ENCODE results near the gene C1orf115. TPM values are rescaled to one million over a fixed set of nuclear protein-coding genes. Genes with fewer than 3 reads are reported as not detected.
A peak's percentile ranks its signal among the peaks of the same experiment; 100 is the strongest.
"Not testable (repeated sequence)": the region's sequence is repeated elsewhere in the genome, so short reads cannot be mapped to it uniquely, and the experiment has no call there.

Gene C1orf115, protein sequence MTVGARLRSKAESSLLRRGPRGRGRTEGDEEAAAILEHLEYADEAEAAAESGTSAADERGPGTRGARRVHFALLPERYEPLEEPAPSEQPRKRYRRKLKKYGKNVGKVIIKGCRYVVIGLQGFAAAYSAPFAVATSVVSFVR
- 1 to 10 TPM; 6.9 to 7.4 TPM for total RNA-seq
- long read RNA-seq, donor 1, transcript C1orf115-201 (2 exons, 3,413 nt): major isoform, 7 of 8 reads
- long read RNA-seq, donor 1, partial matches to known transcripts: 0 of 8 reads
- long read RNA-seq, donor 1, other reads (novel, unspliced or antisense): 1 of 8 reads
- long read RNA-seq, donor 2, partial matches to known transcripts: 5 of 5 reads
- long read RNA-seq, donor 2, other reads (novel, unspliced or antisense): 0 of 5 reads

DNA sequence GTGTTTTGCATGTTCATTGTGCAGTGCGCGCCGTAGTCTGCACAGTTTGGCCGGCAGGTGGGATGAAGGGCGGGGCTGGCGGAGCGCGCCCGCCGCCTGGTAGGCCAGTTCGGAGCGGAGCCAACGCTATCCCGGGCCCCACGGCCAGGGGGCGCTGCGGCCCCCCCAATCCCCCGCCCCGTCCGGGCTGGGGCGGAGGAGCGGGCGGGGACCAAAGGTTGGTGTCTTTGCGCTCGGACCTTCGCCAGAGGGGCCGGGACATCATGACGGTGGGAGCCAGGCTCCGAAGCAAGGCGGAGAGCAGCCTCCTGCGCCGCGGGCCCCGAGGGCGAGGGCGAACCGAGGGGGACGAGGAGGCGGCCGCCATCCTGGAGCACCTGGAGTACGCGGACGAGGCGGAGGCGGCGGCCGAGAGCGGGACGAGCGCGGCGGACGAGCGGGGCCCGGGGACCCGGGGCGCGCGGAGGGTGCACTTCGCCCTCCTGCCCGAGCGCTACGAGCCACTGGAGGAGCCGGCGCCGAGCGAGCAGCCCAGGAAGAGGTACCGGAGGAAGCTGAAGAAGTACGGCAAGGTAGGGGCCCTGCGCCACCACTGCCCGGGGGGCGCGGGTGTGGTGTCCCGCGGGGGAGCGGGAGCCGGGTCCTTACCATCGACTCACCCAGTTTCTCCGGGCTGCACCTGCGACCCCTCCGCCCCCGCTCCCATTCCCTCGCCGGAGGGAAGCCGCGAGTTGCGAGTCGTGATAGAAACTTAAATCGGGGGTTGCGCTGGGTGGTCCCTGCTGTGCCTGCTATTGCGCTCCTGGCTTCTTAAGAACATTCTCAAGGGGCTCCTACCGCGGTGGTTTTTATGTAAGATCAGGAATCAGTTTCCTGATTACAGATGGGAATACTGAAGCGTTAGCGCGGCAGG lies at the start of gene C1orf115:
TSS of gene C1orf115 (plus strand) at position 224 of the 913 bp plus-strand sequence. CDS start at position 264, 40 bp downstream.
- DNase-seq (ENCODE audit: low spot score): peak; percentile 89
- intact Hi-C loops (cut with DNase I): no loop called here

DNA sequence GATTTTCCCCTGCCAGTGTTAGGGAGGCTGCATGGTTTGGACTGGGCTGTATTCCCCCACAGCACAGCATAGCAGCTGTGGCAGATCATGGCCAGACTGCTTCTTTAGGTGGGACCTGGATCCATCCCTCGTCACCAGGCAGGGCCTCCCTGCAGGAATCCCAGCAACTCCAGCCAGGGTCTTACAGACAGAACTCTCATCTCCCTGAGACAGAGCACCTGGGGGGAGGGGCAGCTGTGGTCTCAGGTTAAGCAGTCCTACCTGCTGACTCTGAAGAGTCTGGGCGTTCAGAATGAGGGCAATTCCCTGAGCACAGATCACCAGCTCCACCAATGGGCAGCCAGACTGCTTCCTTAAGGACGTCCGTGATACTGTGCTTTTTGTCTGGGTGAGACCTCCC lies 47.9 kb upstream of the C1orf115 start:
- DNase-seq (ENCODE audit: low spot score): no peak
- intact Hi-C loops (cut with DNase I): no loop called here

DNA sequence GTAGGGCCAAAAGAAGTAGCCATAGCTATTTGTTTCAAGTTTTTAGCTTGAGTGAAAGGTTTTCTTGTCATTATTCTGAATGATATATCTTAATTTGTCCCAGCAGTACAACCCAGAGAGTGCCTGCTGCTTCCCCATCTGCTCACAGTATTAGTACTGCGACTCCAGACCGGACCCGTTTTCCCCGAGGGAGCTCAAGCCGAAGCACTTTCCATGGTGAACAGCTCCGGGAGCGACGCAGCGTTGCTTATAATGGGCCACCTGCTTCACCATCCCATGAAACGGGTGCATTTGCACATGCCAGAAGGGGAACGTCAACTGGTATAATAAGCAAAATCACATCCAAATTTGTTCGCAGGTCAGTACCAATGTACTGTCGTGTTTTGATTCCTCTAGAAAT lies 37.2 kb upstream of the C1orf115 start:
- DNase-seq (ENCODE audit: low spot score): no peak
- intact Hi-C loops (cut with DNase I): no loop called here

DNA sequence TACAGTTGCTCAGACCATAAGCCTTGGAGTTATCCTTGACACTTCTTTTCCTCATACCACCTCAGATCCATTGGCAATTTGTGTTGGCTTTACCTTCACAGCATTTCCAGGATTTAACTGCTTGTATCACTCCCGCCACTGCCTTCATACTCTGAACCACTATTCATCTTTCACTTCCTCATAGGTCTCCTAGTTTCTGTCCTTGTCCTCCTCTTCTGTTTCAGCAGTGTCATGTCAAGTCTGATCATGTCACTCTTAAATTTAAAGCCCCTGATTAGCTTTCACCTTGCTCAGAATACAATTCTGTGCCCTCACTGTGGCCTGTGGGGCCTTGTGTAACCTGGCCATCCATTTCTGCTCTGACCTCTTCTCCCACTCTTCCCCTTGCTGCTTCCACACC lies 34.7 kb upstream of the C1orf115 start:
- intact Hi-C loops (cut with DNase I): no loop called here
- no peak for DNase-seq (ENCODE audit: low spot score)

DNA sequence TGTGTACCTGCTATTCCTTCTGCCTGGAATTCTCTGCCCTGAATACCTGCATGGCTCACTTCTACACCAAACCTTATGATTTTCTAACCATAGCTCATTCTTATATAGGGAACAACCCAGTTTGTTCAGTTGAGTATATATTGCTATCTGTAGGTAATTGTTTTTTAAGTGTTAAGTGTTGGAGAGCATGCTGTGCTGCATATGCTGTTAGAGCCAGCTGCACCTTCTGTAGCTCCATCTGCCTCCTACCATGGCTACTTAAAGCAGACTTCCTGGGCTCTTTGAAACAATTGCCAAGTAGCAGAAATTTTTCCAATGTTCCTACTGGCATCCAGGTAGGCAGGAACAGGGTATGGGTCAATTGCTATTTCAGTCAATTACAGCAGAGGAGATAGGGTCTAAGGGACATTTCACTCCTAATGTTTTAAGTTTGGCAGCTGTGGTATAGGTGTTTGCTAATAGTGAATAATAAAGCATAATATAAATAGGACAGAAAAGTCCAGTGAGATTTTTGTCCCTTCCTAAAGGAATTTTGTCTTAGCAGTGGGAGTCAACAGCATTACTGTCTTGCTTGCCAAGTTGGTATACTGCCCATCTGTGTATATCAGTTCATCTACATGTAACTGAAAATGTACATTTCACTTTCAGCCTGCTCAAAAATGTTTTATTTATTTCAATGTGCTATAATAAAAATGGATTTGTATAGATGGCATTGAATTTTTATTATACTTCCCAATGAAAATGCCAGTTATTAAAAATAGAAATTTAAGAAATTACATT lies 34.0 kb upstream of the C1orf115 start:
- intact Hi-C loops (cut with DNase I): no loop called here
- no peak for DNase-seq (ENCODE audit: low spot score)

DNA sequence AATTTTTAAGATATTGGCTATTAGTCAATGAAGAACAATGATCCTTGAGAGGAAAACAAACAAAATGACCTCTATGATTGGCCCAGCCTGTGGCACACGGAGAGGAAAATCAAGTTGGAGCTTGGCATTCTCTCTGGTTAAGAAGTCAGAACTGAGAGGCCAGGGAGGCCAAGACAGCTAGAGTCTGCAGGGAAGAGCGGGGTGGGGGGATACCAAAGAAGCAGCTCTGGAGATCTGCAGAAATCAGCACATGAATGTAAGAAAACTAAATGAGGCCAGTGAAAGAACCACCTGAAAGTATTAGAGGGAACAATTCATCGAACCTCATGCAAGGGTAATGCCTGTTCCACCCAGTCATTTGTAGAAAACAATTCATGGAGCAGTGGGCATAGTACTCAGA lies 23.8 kb upstream of the C1orf115 start:
- intact Hi-C loops (cut with DNase I): no loop called here
- no peak for DNase-seq (ENCODE audit: low spot score)

DNA sequence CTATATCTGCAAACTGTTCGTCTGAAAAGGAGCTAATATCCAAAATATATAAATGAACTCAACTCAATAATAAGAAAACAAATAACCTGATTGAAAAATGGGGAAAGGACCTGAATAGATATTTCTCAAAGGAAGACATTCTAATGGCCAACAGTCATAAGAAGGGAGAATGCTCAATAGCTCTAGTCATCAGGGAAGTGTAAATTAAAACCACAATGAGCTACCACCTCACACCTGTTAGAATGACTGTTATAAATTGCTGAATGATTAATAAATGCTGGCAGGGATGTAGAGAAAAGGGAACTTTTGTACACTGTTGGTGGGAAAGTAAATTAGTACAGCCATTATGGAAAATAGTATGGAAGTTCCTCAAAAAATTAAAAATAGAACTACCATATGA lies 21.2 kb upstream of the C1orf115 start:
- no peak for DNase-seq (ENCODE audit: low spot score)
- intact Hi-C loops (cut with DNase I): no loop called here

DNA sequence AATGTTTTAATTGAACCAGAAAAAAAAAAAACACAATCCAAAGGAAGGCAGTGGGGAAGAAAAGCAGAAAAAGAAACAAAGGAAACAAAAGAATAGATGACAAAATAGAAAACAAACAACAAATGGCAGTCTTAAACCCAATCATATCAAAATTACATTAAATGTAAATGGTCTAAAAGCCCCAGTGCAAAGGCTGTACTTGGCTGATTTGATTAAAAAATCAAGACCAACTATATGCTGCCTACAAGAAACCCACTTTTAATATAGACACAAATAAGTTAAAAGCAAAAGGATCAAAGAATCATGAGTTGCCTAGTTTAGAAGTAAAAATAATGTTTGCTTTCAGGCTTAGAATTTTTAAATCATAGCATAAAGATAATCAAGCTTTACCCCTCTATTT lies 19.8 kb upstream of the C1orf115 start:
- no peak for DNase-seq (ENCODE audit: low spot score)
- intact Hi-C loops (cut with DNase I): no loop called here

DNA sequence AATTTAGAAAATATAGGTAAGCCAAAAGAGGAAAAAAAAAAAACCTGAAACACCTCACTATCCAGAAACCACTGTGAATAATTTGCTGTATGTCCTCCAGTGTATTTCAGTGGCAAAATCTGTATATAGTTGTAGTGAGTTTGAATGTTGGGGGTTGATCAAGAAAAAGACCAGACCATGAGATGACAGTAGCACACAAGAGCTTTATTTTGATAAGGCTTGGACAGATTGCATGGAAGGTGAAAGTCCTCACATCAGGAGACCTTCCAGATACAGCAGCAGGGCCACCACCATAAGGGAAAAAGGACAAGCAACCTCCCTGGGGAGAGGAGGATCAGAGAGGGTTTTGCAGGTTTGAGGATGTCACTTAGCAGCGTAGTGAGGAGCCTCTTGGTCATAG lies 16.2 kb upstream of the C1orf115 start:
- intact Hi-C loops (cut with DNase I): no loop called here
- no peak for DNase-seq (ENCODE audit: low spot score)

DNA sequence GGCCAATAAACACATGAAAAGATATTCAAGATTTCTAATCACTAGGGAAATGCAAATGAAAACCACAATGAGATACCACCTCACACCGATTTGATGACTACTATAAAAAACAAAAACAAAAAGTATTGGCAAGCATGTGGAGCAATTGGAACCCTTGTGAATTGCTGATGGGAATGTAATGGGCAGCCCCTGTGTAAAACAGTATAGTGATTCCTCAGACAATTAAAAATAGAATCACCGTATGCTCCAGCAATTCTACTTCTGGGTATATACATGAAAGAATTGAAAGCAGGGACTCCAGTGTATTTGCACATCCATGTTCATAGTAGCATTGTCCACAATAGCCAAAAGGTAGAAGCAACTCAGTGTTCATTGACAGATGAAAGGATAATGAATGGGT lies 12.9 kb upstream of the C1orf115 start:
- no peak for DNase-seq (ENCODE audit: low spot score)
- intact Hi-C loops (cut with DNase I): no loop called here

DNA sequence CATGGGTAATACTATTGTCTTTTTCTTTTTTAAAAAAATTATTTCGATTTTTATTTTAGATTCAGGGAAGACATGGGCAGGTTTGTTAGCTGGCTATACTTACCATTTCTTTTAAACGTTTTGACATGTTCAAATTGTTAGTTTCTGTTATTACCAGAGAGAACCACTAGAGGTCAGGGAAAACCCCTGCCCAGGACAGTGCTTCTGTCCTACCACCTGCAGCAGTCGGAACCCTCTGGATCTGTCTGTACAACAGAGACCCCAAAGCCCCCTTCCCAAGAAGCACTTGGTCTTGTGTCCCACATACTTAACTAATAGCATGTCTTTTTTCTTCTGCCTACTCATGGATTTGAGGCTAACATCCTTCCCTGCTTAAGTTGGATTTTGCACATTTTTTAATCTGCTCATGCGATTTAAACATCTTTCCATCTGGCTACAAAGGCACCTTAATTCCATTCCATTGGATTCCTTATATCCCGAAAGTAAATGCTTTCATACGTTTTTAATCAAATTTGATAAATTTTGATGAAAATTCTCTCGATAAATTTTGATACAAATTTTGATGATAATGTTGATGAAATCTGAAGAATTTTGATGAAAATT lies 10.0 kb upstream of the C1orf115 start:
- DNase-seq (ENCODE audit: low spot score): no peak
- intact Hi-C loops (cut with DNase I): loop anchor here in 1 of 2 donors (10.0 kb wide), 1 partner anchor 95 kb away; no protein-coding TSS in a partner anchor

DNA sequence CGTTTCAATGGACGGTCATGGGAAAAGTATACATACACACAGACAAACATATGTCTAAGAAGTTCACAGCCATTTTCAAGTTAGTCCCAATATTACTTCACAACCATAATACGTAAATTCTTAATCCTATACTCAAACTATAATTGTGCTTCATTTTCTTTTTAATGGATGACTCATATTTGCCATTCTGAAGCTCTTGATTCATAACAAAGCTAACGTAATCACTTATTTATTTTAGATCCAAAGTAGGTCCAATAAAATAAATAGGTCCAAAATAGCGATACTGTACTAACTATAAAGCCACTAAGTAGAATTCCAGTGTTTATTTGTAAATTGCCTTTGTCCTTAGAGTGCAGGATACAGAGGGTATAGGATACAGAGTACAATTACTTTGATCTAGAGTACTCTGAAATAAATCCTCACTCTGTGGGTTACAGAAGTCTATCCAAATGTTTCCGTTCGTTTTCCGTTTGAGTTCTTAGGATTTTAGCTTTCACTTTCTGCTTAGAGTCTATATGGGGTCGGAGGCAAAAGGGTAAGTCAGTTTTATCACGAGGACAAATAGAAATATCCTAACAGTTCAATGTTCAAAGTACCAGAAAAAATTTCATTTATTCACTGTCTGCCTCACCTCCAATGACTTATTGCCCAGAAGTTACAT lies 8.8 kb upstream of the C1orf115 start:
- intact Hi-C loops (cut with DNase I): loop anchor here in 1 of 2 donors (10.0 kb wide), 1 partner anchor 93 kb away; no protein-coding TSS in a partner anchor
- no peak for DNase-seq (ENCODE audit: low spot score)

DNA sequence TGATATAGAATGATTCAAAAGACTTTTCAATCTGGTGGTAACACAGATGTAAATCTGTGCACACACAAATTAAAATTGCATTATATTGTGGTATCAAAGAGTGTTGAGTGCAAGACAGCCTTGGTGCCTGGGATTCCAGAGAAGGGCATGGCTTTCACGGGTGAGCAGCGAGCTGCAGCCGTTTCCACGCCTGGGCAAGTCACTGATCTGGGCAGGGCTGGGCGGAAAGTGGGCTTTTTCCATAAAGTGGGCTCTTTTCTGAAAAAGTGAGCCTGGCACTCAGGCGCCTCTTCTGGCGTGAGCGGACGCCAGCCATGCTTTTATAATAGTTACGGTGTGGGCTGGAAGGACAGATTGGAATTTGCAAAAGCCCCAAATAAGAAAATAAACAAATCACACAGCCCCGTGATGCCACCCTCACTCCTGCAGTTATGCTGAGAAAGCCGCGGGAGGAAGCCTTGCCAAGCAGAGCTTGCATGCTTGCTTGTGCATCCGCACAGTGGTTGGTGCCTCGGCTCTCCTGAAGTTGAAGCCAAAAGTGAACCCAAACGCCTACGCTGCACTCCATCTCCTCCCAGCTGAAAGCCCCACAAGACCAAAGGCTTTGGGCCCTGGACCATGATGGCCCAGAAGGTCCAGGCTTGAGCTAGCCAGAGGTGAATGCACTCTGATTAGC lies 7.1 kb upstream of the C1orf115 start:
- intact Hi-C loops (cut with DNase I): loop anchor here in 1 of 2 donors (10.0 kb wide), 1 partner anchor 92 kb away; no protein-coding TSS in a partner anchor
- no peak for DNase-seq (ENCODE audit: low spot score)

DNA sequence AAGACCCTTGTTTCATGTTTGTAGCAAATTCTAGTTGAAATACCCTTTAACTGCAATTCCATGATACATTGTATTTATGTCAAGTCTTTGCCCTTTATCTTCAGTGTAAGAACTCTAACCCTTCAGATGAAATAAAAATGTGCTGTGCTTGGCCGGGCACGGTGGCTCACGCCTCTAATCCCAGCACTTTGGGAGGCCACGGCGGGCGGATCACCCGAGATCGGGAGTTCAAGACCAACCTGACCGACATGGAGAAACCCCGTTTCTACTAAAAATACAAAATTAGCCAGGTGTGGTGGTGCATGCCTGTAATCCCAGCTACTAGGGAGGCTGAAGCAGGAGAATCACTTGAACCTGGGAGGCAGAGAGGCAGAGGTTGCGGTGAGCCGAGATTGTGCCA lies 6.4 kb upstream of the C1orf115 start:
- DNase-seq (ENCODE audit: low spot score): not testable (repeated sequence)
- intact Hi-C loops (cut with DNase I): loop anchor here in 1 of 2 donors (10.0 kb wide), 1 partner anchor 91 kb away; no protein-coding TSS in a partner anchor

DNA sequence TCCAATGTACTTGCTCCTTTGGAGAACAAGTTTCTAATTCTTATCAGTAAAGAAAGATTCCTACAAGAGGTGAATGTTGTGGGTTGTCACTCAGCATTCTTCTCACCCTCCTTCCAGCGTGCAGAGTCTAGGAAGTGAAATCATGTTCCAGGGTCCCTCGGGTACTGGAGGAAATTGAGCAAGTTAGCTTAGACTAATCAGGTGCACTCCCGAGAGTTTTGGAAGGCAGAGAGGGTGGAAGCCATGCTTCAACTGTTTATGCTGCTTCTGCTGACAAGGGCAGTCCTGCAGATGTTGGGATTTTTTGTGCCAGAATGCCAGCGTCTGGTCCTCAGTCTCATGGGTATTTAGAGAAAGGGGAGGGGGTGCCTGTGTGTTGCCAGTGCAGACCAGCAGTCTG lies 5.3 kb upstream of the C1orf115 start:
- intact Hi-C loops (cut with DNase I): loop anchor here in 1 of 2 donors (10.0 kb wide), 1 partner anchor 90 kb away; no protein-coding TSS in a partner anchor

DNA sequence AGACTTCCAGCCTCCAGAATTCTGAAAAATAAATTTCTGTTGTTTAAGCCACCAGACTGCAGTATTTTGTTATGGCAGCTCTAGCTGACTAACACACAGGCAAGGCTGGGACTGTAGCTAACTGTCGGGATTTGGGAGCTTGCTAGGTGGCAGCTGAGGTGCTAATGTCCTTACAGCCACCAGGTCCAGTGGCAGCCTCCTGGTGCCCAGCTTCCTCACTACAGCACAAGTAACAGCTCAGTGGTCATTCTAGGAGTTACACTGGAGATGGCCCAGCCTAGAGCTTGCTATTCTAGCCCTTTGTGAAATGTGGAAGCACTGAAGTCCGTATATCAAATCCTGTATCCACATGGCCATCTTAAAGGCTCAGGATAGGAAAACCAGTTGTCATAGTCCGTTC lies 4.3 kb upstream of the C1orf115 start:
- intact Hi-C loops (cut with DNase I): loop anchor here in 1 of 2 donors (10.0 kb wide), 1 partner anchor 89 kb away; no protein-coding TSS in a partner anchor
- DNase-seq (ENCODE audit: low spot score): no peak

More for the DNA sequence above, 5.3 kb upstream of the C1orf115 start:
- DNase-seq (ENCODE audit: low spot score): no peak

DNA sequence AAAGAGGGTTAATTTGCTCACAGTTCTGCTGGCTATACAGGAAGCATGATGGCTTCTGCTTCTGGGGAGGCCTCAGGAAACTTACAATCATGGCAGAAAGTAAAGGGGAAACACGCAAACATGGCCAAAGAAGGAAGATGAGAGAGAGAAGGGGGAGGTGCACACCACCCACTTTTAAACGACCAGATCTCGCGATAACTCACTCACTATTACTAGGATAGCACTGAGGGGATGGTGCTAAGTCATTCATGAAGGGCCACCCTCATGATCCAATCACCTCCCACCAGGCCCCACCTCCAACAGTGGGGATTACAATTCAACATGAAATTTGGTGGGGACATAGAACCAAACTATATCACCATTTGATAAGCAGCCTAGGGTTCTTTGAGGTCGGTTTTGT lies 2.4 kb upstream of the C1orf115 start:
- intact Hi-C loops (cut with DNase I): loop anchor here in 1 of 2 donors (10.0 kb wide), 1 partner anchor 87 kb away; no protein-coding TSS in a partner anchor
- DNase-seq (ENCODE audit: low spot score): no peak

DNA sequence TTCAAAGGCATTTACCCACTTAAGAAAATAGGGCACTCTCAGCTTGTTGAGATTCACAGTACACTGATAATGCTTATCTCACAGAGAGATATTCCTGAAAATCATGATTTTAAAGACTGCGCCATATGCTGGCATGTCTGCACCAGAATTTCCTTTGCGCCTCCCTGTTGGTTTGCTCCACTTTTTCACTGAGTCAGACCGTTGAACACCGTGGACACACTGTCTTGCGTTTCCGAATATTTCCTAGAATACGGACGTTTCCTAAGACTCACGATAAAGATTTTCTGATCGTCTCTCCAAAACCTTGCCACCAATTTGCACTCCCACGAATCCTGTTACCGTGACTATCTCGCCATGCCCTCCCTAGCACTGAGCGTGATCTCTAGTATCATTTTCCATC lies 497 bp upstream of the C1orf115 start:
- no peak for DNase-seq (ENCODE audit: low spot score)
- intact Hi-C loops (cut with DNase I): loop anchor here in 1 of 2 donors (10.0 kb wide), 1 partner anchor 85 kb away; no protein-coding TSS in a partner anchor

Measured in posterior vena cava (tissue), 2 donors.